Naive thymus-derived CD4-positive, alpha-beta T cell (primary cell): ENCODE results near the gene GAS5. TPM values are rescaled to one million over a fixed set of nuclear protein-coding genes. Genes with fewer than 3 reads are reported as not detected.
"Not testable (repeated sequence)": the region's sequence is repeated elsewhere in the genome, so short reads cannot be mapped to it uniquely, and the experiment has no call there.

Source experiments
- ATAC-seq: fragments of 150-1000 bp; cut with Tn5 transposase; 2 replicates; pipeline ENCODE4 v1.10.0; 2021; ENCODE audit warnings: mild to moderate bottlenecking, moderate library complexity
- CTCF ChIA-PET: fragments of 350-600 bp; sonication (Branson Sonifier 250); formaldehyde crosslinking; loops from one replicate; lab custom pipeline; 2021; ENCODE audit warnings: antibody characterized with exemption; lab: Charles Lee
- POLR2A ChIA-PET: fragments of 350-600 bp; sonication (Branson Sonifier 250); formaldehyde crosslinking; loops from one replicate; lab custom pipeline; 2021; ENCODE audit warnings: antibody characterized with exemption, inconsistent platforms; lab: Charles Lee
- DNase-seq, 9 donors: peaks; one replicate each; pipeline versions ENCODE4 v3.0.0 to v3.0.0-alpha.2; 2020 to 2022; ENCODE audit warnings: mixed read lengths in 1 of 9
- H3K27ac ChIP-seq: one replicate; pipeline ENCODE4 v1.7.0; 2013; ENCODE audit warnings: mild to moderate bottlenecking, low read depth, low read length, moderate library complexity
- H3K27me3 ChIP-seq, 2 donors: one replicate each; pipeline ENCODE4 v1.7.0; 2013; ENCODE audit warnings: low read length in 2 of 2, mild to moderate bottlenecking in 2 of 2, moderate library complexity in 2 of 2; ENCODE audit not compliant: control insufficient read depth in 2 of 2, insufficient read depth in 2 of 2
- H3K36me3 ChIP-seq, 3 experiments: 1 replicate in 2 of 3; 2 replicates in 1 of 3; pipeline ENCODE4 v1.7.0; 2013; ENCODE audit warnings: low read length in 3 of 3, mild to moderate bottlenecking in 3 of 3, moderate library complexity in 1 of 3; ENCODE audit not compliant: insufficient read depth in 3 of 3, control insufficient read depth in 2 of 3
- H3K4me1 ChIP-seq, 2 donors: one replicate each; pipeline ENCODE4 v1.7.0; 2013; ENCODE audit warnings: low read length in 2 of 2, mild to moderate bottlenecking in 2 of 2, moderate library complexity in 1 of 2; ENCODE audit not compliant: control insufficient read depth in 2 of 2, insufficient read depth in 2 of 2
- H3K4me3 ChIP-seq: 2 replicates; pipeline ENCODE4 v1.7.0; 2013; ENCODE audit warnings: mild to moderate bottlenecking, low read length
- H3K9me3 ChIP-seq, 3 experiments: 1 replicate in 2 of 3; 2 replicates in 1 of 3; pipeline ENCODE4 v1.7.0; 2013; ENCODE audit warnings: low read length in 3 of 3; ENCODE audit not compliant: control insufficient read depth in 2 of 3
- H3K27ac Mint-ChIP-seq, 9 donors: one replicate each; pipeline ENCODE4 v1.8.0; 2020 to 2022; ENCODE audit warnings: mixed read lengths in 9 of 9, mild to moderate bottlenecking in 8 of 9, moderate library complexity in 5 of 9, inconsistent platforms in 2 of 9
- H3K27me3 Mint-ChIP-seq, 5 donors: one replicate each; pipeline ENCODE4 v1.8.0; 2021 to 2022; ENCODE audit warnings: mixed read lengths in 5 of 5, mild to moderate bottlenecking in 1 of 5
- H3K36me3 Mint-ChIP-seq, 5 donors: one replicate each; pipeline ENCODE4 v1.8.0; 2020 to 2022; ENCODE audit warnings: mixed read lengths in 5 of 5, mild to moderate bottlenecking in 3 of 5, inconsistent platforms in 1 of 5
- H3K4me1 Mint-ChIP-seq, 7 donors: one replicate each; pipeline ENCODE4 v1.8.0; 2020 to 2022; ENCODE audit warnings: mixed read lengths in 7 of 7, mild to moderate bottlenecking in 3 of 7, inconsistent platforms in 1 of 7
- H3K4me3 Mint-ChIP-seq, 10 donors: one replicate each; pipeline ENCODE4 v1.8.0; 2020 to 2022; ENCODE audit warnings: mild to moderate bottlenecking in 10 of 10, mixed read lengths in 10 of 10, moderate library complexity in 6 of 10, inconsistent platforms in 2 of 10
- H3K9me3 Mint-ChIP-seq, 11 donors: one replicate each; pipeline ENCODE4 v1.8.0; 2020 to 2022; ENCODE audit warnings: mixed read lengths in 11 of 11, mild to moderate bottlenecking in 4 of 11, inconsistent platforms in 1 of 11, moderate library complexity in 1 of 11
- intact Hi-C, 2 donors: fragments of 100-400 bp; cut with micrococcal nuclease; formaldehyde crosslinking; loops; one replicate each; pipeline ENCODE4 v1.15.1; 2023
- polyA plus RNA-seq, 2 donors: library from polyadenylated mRNA; unstranded; fragments of 300-500 nt; fragmentation: Illumina TruSeq; gene quantifications; one replicate each; pipeline ENCODE4 v1.2.3, GENCODE V29; 2021
- total RNA-seq, 6 experiments: library from RNA in 5 of 6; stranded (reverse) in 5 of 6; gene quantifications; 1 replicate in 5 of 6; 2 replicates in 1 of 6; pipeline ENCODE4 v1.2.3 and lab custom pipeline; 2021 to 2026

GAS5 gene
- total and polyA plus RNA-seq, 7 experiments from 2014 or later: 371 to 954 (median 676) TPM

GRCh38 chr1:173863224-173864161 lies 4.3 kb downstream of the GAS5 start:
- H3K27me3 ChIP-seq: no peaks in the 10 kb centered on the region
- Mint-ChIP-seq H3K4me3 (peak overlapping the region in 2 of 10 donors; percentile 25 to 95), H3K4me1 (peaks cover 26 to 43% (median 35%) of the 10 kb centered on the region in 7 donors), H3K27me3 (peaks cover 0 to 4% (median 0%) of the 10 kb centered on the region in 5 donors), H3K27ac (peak overlapping the region in 5 of 9 donors; percentile 4 to 69 (median 21)), H3K9me3 (peaks cover 0 to 5% (median 0%) of the 10 kb centered on the region in 11 donors), H3K36me3 (peaks cover 16 to 49% (median 39%) of the 10 kb centered on the region in 5 donors)
- CTCF ChIA-PET: interaction anchor here (0.6 kb wide), 4 partner anchors 10 to 148 kb away, joined by 3 to 5 read pairs (median 3); no protein-coding TSS in a partner anchor
- no peaks in the 10 kb centered on the region for H3K9me3 ChIP-seq
- ATAC-seq: no peak
- POLR2A ChIA-PET: interaction anchor here (1.0 to 2.1 kb wide), 4 partner anchors 11 to 434 kb away, joined by 3 to 7 read pairs (median 3); partner anchors contain the start of genes CENPL and DARS2
- no peak overlapping the region for H3K27ac ChIP-seq
- no peak for DNase-seq
- peaks cover 3 to 48% (median 19%) of the 10 kb centered on the region in 3 experiments for H3K36me3 ChIP-seq
- intact Hi-C loops: no loop called here
- H3K4me3 ChIP-seq: no peak overlapping the region
- H3K4me1 ChIP-seq: peaks cover 19 to 33% of the 10 kb centered on the region in 2 donors

GRCh38 chr1:173862769-173863223 lies 5.0 kb downstream of the GAS5 start:
- peaks cover 3 to 48% (median 19%) of the 10 kb centered on the region in 3 experiments for H3K36me3 ChIP-seq
- Mint-ChIP-seq H3K4me3 (no peak overlapping the region), H3K4me1 (peaks cover 26 to 41% (median 35%) of the 10 kb centered on the region in 7 donors), H3K27ac (peak overlapping the region in 3 of 9 donors; percentile 4 to 69 (median 23)), H3K36me3 (peaks cover 16 to 53% (median 43%) of the 10 kb centered on the region in 5 donors), H3K27me3 (peaks cover 0 to 1% (median 0%) of the 10 kb centered on the region in 5 donors), H3K9me3 (peaks cover 0 to 3% (median 0%) of the 10 kb centered on the region in 11 donors)
- DNase-seq: no peak
- no peaks in the 10 kb centered on the region for H3K27me3 ChIP-seq
- no peak overlapping the region for H3K4me3 ChIP-seq
- intact Hi-C loops: no loop called here
- ChIA-PET POLR2A (interaction anchor here (2.1 kb wide), 1 partner anchor 38 kb away, joined by 7 read pairs; the partner anchor contains the start of genes CENPL and DARS2), CTCF (interaction anchor here (0.6 kb wide), 1 partner anchor 149 kb away, joined by 3 read pairs; no protein-coding TSS in a partner anchor)
- no peaks in the 10 kb centered on the region for H3K9me3 ChIP-seq
- ATAC-seq: no peak
- H3K27ac ChIP-seq: no peak overlapping the region
- peaks cover 19 to 33% of the 10 kb centered on the region in 2 donors for H3K4me1 ChIP-seq

GRCh38 chr1:173862146-173862768 lies 5.5 kb downstream of the GAS5 start:
- peaks cover 19 to 33% of the 10 kb centered on the region in 2 donors for H3K4me1 ChIP-seq
- ATAC-seq, DNase-seq, H3K27me3 ChIP-seq, H3K4me3 Mint-ChIP-seq, H3K27me3 Mint-ChIP-seq, H3K9me3 Mint-ChIP-seq, CTCF ChIA-PET, POLR2A ChIA-PET, intact Hi-C loops, H3K9me3 ChIP-seq, H3K27ac ChIP-seq, H3K4me3 ChIP-seq: not testable (repeated sequence)
- H3K4me1 Mint-ChIP-seq: peaks cover 26 to 38% (median 35%) of the 10 kb centered on the region in 7 donors
- peaks cover 21 to 58% (median 43%) of the 10 kb centered on the region in 5 donors for H3K36me3 Mint-ChIP-seq
- H3K36me3 ChIP-seq: peaks cover 3 to 54% (median 19%) of the 10 kb centered on the region in 3 experiments
- H3K27ac Mint-ChIP-seq: peak overlapping the region in 3 of 9 donors; percentile 4 to 29 (median 19)

- H3K36me3 ChIP-seq: peaks cover 3 to 59% (median 19%) of the 10 kb centered on the region in 3 experiments
- no peaks in the 10 kb centered on the region for H3K9me3 Mint-ChIP-seq
- H3K4me1 Mint-ChIP-seq: peaks cover 23 to 36% (median 29%) of the 10 kb centered on the region in 7 donors
- no peak overlapping the region for H3K27ac ChIP-seq
- H3K27ac Mint-ChIP-seq: peak overlapping the region in 2 of 9 donors; percentile 4 to 29
- H3K9me3 ChIP-seq: no peaks in the 10 kb centered on the region
- no peaks in the 10 kb centered on the region for H3K27me3 Mint-ChIP-seq
- DNase-seq: no peak
- ATAC-seq: no peak
- intact Hi-C loops: no loop called here
- H3K4me3 Mint-ChIP-seq: no peak overlapping the region
- H3K4me1 ChIP-seq: peaks cover 15 to 31% of the 10 kb centered on the region in 2 donors
- H3K36me3 Mint-ChIP-seq: peaks cover 21 to 55% (median 42%) of the 10 kb centered on the region in 5 donors
- no peaks in the 10 kb centered on the region for H3K27me3 ChIP-seq
- ChIA-PET CTCF (no interaction called here), POLR2A (interaction anchor here (0.6 kb wide), 1 partner anchor 388 kb away, joined by 3 read pairs; no protein-coding TSS in a partner anchor)
- no peak overlapping the region for H3K4me3 ChIP-seq
Observed at GRCh38 chr1:173861731-173862145, 6.1 kb downstream of the GAS5 start.

DNA sequence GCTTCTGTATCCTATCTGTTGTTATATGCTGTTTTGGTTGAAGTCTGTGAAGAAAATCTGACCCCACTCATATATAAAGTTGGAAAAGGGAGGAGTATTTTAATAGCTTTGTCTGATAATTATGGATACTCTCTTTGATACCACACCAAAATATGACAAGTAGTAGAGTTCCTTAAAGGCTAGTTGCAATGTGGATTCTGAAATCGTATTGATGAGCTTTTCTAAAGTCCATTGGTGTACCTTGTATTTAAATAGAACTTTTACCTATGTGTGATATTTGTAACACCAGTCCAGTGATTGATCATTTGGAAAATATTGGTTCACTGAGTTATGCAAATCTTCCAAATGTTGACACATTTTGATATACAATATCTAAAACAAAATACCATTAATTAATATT lies 7.7 kb downstream of the GAS5 start:
- ChIA-PET CTCF (no interaction called here), POLR2A (interaction anchor here (1.1 kb wide), 1 partner anchor 8 kb away, joined by 3 read pairs; the partner anchor contains the start of gene ZBTB37)
- no peak overlapping the region for H3K4me3 ChIP-seq
- Mint-ChIP-seq H3K27ac (peak overlapping the region in 6 of 9 donors; percentile 0 to 62 (median 33)), H3K36me3 (peaks cover 20 to 49% (median 37%) of the 10 kb centered on the region in 5 donors), H3K4me3 (no peak overlapping the region), H3K27me3 (no peaks in the 10 kb centered on the region), H3K4me1 (peaks cover 9 to 19% (median 13%) of the 10 kb centered on the region in 7 donors), H3K9me3 (no peaks in the 10 kb centered on the region)
- ATAC-seq (no peak), DNase-seq (no peak)
- peaks cover under 1 to 64% (median 19%) of the 10 kb centered on the region in 3 experiments for H3K36me3 ChIP-seq
- no peaks in the 10 kb centered on the region for H3K9me3 ChIP-seq
- intact Hi-C loops: no loop called here
- H3K4me1 ChIP-seq: peaks cover 0 to 14% of the 10 kb centered on the region in 2 donors
- no peaks in the 10 kb centered on the region for H3K27me3 ChIP-seq
- no peak overlapping the region for H3K27ac ChIP-seq

GRCh38 chr1:173859547-173859946 lies 8.2 kb downstream of the GAS5 start:
- H3K27ac ChIP-seq, H3K4me3 Mint-ChIP-seq, CTCF ChIA-PET, intact Hi-C loops, DNase-seq, H3K27me3 Mint-ChIP-seq, ATAC-seq, H3K4me3 ChIP-seq, H3K9me3 Mint-ChIP-seq, H3K4me1 ChIP-seq, H3K9me3 ChIP-seq, H3K27me3 ChIP-seq: not testable (repeated sequence)
- Mint-ChIP-seq H3K4me1 (peaks cover 6 to 15% (median 8%) of the 10 kb centered on the region in 7 donors), H3K36me3 (peaks cover 17 to 49% (median 33%) of the 10 kb centered on the region in 5 donors), H3K27ac (peak overlapping the region in 1 of 9 donors; percentile 43)
- peaks cover 3 to 59% (median 19%) of the 10 kb centered on the region in 3 experiments for H3K36me3 ChIP-seq
- POLR2A ChIA-PET: interaction anchor here (1.1 kb wide), 1 partner anchor 9 kb away, joined by 3 read pairs; the partner anchor contains the start of gene ZBTB37
